GM10248 (cell line): ENCODE results near the gene SLC4A4.
"Not testable (repeated sequence)": the region's sequence is repeated elsewhere in the genome, so short reads cannot be mapped to it uniquely, and the experiment has no call there.

Source experiments
- CTCF ChIA-PET: fragments of 300-600 bp; sonication (Branson Sonifier 250); formaldehyde crosslinking; extraction: SDS; loops from one replicate; lab custom pipeline; 2021; ENCODE audit warnings: antibody characterized with exemption; lab: Yijun Ruan, JAX
- POLR2A ChIA-PET: fragments of 350-650 bp; sonication (Branson Sonifier 250); formaldehyde crosslinking; extraction: SDS; loops from one replicate; lab custom pipeline; 2020; ENCODE audit warnings: antibody characterized with exemption; lab: Yijun Ruan, JAX
- DNase-seq: peaks from one replicate; pipeline ENCODE4 v3.0.0; 2012; ENCODE audit errors: extremely low spot score
- CTCF ChIP-seq: IDR thresholded peaks from 2 replicates; pipeline ENCODE4 v1.5.1; 2012; ENCODE audit warnings: mild to moderate bottlenecking, low read depth; ENCODE audit errors: extremely low read depth, missing control alignments, control extremely low read depth

Gene SLC4A4

DNA sequence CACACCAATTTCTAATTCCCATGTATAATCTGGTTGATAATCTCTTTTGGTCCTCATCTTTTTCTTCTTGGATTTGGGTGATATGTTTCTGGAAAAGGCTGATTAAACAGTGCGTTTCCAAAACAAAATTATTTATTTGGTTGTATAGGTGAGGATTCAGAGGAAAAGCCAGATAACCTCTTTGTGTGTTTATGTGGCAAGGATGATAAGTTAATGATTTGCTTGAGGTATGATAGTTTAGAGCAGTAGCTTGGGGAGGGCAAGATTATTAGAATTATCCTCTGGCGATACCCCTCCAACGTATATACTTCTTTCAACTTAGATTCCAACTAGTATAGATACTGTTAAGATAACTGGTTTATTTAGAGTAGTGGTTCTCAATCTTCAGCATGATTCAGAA is 53.3 kb downstream of the SLC4A4 start:
- ChIA-PET POLR2A (no interaction called here), CTCF (no interaction called here)
- TF ChIP-seq CTCF = no peak
- no peak for DNase-seq

DNA sequence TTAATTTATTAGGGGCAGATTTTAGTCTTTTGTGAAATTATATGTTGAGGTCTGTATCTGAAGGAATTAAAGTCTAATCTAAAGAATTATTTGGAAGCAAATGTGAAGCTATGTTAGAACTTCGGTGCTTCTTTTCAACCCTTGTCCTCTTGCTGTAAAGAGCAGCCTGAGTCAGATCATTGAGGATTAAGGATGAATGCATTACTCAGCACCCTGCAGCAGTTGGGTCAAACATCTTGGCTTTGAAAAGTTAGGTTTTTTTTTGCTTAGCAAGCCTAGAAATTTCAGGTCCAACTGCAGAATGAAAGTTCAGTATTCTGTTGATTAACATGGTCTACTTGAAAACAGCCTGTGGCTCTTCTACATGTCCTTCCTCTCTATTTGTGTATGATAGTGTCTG is 57.6 kb downstream of the SLC4A4 start:
- no peak for TF ChIP-seq CTCF
- POLR2A ChIA-PET = no interaction called here
- no peak for DNase-seq
- CTCF ChIA-PET = interaction anchor here (1.3 kb wide), 1 partner anchor 10 kb away, joined by 4 read pairs; no protein-coding TSS in a partner anchor

DNA sequence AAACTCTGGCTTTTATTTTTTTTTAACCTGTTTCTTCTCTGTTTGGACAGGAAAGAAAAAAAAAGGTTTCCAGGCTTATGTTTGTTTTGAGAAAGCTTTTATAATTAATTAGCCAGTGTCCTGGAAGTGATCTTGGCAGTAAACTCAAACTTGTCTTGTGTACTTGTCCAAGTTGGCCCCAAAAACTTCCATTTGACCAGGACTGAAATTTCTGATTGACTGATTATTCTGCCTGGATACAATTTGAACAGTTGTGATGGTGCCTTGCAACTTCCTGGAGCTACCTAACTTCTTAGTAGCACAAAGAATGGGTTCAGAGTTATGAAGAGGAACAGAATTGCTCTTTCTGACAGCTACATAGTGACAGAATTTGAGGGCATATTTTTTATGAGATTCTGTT is 62.0 kb downstream of the SLC4A4 start:
- no peak for TF ChIP-seq CTCF
- DNase-seq = no peak
- POLR2A ChIA-PET = no interaction called here
- CTCF ChIA-PET = no interaction called here

DNA sequence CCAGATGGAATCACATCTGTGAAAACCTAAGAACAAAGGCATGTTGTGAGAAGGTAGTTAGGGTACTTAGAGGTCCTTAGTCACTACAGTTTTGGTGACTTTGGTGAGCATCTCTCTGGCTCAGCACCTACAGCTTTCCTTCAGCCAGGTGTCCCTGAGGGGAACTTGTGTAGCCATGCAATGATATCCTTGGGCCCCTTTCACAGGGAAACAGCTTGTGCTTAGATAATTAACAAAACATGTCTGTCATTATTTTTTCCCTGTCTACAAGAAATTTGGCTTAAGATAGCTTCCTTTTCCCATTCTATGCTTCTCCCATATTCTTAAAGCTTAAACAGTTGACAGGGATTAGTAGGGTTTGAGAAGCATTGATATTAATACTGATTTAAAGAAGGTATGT is 63.8 kb downstream of the SLC4A4 start:
- no peak for TF ChIP-seq CTCF
- DNase-seq = no peak
- POLR2A ChIA-PET = no interaction called here
- CTCF ChIA-PET = interaction anchor here (0.9 to 1.5 kb wide), 4 partner anchors 9 to 35 kb away, joined by 3 read pairs; no protein-coding TSS in a partner anchor

- CTCF ChIA-PET = interaction anchor here (1.1 kb wide), 1 partner anchor 49 kb away, joined by 3 read pairs; no protein-coding TSS in a partner anchor
- no peak for TF ChIP-seq CTCF
- POLR2A ChIA-PET = no interaction called here
- no peak for DNase-seq
Measured at GRCh38 chr4:71404049-71404448, 65.2 kb downstream of the SLC4A4 start.

DNA sequence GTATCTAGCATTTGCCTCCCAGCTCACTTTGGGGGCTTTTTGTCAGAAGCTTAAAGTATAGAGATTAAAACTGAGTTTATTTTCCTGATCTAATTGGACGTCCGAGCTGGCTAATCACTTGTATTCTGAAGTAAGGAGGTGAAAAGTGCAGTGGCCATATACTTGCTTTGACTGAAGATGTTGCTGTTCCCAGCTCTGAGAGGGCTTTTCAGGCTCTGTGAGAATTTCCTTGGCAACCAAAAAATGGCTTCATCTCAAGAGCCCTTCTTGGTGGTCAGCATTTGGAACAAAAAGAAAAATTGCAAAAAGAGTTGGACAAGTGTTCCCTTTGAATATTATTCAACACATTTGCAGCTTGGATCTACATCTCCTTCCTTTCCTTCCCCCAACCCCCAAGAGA is 67.0 kb downstream of the SLC4A4 start:
- no peak for TF ChIP-seq CTCF
- DNase-seq = no peak
- POLR2A ChIA-PET = no interaction called here
- CTCF ChIA-PET = interaction anchor here (1.0 to 1.7 kb wide), 2 partner anchors 9 to 25 kb away, joined by 3 to 4 read pairs; no protein-coding TSS in a partner anchor

- no peak for TF ChIP-seq CTCF
- POLR2A ChIA-PET = no interaction called here
Measured at GRCh38 chr4:71406459-71406963, 67.7 kb downstream of the SLC4A4 start.

GRCh38 chr4:71408961-71409360 is 70.1 kb downstream of the SLC4A4 start:
- DNase-seq, CTCF ChIA-PET, POLR2A ChIA-PET: not testable (repeated sequence)

More at GRCh38 chr4:71406459-71406963, 67.7 kb downstream of the SLC4A4 start:
- DNase-seq = no peak
- CTCF ChIA-PET = interaction anchor here (1.7 kb wide), 1 partner anchor 10 kb away, joined by 4 read pairs; no protein-coding TSS in a partner anchor
